ENCODE results near the gene PHACTR1. TPM values are rescaled to one million over a fixed set of nuclear protein-coding genes. Genes with fewer than 3 reads are reported as not detected.

The PHACTR1 gene
- total RNA-seq, 1 donor from 2014 or later = 28.1 TPM

DNA sequence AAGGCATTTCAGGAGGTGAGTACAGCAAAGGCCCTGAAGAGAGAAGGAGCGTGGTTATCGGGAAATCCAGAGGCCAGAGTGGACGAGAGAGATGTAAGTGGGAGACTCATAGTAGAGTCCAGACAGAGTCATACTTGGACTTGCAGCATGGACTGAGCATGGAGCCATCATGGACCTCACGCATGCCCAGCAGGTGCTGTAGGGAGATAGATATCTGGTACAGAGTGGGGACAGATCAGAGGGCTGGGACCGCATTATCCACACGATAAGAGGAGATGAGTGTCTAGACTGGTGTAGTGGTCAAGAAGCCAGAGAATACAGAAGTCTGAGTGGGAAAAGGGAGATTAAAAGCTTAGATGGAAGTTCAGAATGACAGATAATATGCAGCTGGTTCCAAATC lies 484.8 kb downstream of the PHACTR1 start:
- FAIRE-seq (no peak), DNase-seq (ENCODE audit: low spot score in 2 of 2) (no peak)

DNA sequence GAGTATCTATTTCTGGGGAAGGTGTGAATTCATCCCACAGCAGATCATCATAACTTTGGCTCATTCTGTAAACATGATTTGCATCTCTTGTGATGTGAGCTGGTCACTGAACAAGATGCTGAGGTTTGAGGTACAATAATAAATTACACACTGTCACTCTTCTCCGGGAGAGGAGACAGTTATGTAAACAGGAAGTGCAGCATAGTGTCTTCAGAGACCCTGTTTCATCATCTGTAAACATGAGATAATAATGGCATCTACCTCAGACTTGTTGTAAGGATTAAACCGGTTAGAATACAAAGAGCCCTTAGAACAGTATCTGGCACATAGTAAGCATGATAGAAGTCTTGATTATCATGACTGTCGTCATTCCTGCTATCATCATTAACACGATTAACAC lies 486.6 kb downstream of the PHACTR1 start:
- no peak for DNase-seq (ENCODE audit: low spot score in 2 of 2)
- no peak for FAIRE-seq

DNA sequence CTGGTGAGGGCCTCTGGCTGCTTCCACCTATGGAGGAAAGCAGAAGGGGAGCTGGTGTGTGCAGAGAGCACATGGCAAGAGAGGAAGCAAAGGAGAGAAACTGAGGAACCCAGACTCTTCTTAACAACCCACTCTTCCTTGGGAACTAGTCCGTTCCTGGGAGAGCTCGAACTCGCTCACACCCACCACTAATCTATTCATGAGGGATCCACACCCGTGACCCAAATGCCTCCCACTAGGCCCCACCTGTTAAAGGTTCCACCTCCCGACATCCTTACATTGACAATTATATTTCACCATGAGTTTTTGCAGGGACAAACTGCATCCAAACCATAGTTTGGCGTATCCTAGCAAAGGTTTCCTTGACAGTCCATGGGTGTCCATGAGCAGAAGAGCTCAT lies 488.5 kb downstream of the PHACTR1 start:
- FAIRE-seq (no peak), DNase-seq (ENCODE audit: low spot score in 2 of 2) (no peak)

DNA sequence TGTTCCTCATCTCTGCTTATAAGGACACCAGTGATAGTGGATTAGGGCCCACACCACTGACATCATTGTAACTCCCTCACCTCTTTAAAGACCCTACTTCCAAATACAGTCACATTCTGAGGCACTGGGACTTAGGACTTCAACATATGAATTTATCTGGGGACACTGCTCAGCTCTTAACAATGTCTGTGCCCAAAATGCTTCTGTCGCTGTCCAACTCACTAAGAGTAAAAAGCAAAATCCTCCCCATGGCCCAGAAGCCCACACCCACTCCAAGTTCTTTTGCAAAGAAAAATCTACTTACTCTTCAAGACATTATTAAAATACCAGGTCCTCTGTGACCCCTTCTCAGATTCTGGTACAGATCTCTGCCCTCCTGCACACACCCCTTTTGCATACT lies 495.5 kb downstream of the PHACTR1 start:
- DNase-seq (ENCODE audit: low spot score in 2 of 2) (no peak), FAIRE-seq (no peak)

DNA sequence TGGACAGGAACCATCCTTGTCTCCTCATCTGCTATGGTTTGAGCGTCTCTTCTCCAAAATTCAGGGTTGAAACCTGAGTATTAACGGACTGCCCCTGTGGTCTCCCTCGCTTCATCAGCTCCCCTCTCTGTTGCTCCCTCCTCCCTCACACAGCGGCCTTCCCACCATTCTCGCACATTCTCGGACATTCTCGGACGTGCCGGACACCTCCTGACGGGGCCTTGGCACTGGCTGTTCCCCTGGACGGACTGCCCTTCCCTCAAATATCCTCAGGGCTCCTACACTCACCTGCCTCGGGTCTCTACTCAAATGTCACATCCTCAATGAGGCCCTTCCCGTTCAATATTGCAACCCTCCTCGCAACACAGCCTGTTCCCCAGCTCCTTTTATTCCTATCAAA lies 496.0 kb downstream of the PHACTR1 start:
- no peak for FAIRE-seq
- DNase-seq (ENCODE audit: low spot score in 2 of 2) = no peak

DNA sequence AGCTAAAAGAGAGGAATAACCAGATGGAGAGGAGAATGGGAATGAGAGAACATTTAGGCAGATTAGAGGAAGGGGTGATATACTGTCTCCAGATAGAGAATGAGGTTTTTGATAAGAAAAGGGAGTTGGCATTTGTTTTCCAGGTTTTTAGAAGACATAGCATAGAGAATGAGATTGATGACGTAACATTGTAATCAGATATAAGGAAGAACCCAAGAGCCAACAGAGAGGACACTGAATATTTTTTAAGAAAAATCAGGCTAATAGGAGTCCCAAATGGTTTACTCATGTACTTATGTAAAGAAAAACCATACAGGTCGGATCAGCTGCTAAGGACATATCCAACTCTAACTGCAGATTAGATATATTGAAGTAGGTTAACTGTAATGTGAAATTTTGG lies 498.8 kb downstream of the PHACTR1 start:
- FAIRE-seq (no peak), DNase-seq (ENCODE audit: low spot score in 2 of 2) (no peak)

DNA sequence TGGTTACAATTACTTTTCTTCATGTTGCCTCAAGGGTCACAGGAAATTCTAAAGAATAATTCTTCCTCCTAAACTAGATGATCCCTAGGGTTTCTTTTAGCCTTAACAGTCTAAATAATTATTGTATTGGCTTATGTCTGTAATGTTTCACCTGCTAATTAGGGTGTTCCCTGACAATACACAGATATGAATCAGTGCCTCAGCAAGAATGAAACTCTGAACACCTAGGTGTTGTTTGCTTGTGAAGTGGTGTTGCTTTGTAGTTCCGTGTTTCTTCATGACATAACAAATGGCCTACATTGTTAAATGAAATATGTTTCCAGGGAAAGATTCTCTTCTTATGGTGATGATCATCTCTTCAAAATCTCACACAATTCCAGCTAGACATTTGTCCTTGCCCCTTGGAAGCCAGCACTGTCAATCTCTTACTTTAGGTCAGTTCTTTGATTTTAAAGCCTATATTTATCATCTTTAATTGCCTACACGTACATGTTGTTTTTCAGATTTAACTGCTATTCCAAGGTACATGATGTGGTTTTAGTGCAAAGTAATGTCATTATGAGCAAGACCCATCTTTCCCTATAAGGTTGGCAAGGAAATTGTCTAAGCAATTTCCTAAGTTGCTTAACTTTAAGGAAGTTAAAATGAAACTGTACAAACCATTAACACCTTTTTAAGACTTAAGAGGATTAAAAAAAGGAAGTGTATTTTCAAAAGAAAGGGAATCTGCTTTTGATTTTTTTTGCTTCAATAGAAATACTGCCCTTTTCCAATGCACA lies 499.9 kb downstream of the PHACTR1 start:
- no peak for DNase-seq (ENCODE audit: low spot score in 2 of 2)
- FAIRE-seq = no peak

DNA sequence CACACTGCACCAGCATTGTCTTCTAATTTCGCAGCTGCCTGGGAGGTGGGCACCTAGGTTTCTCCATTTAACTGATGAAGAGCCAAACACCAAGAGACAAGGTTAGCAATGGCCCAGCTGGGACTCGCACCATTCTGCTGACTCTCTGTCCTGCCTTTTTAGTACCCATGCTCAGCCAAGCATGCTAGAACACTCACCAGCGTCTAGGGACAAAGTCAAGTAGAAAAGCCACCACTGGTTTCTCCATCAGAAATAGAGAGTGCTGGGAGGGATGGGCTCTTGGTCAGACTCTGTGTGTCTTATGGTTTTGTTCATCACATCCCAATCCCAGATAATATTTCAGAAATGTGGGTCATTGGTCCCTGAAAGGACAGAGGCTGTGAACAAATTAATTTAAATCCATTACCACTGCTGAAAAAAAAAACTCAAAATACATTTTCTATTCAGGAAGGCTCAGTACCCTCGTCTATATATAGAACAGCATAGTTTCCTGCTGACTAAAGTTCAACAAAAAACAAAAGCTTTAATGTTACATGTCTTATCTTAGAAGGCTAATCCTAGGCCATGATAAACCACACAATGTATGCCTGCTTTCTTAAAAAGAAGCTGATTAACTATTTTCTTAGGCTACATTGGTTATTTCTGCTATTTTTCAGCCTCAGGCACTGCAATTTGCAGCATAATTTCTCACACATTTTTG lies 500.8 kb downstream of the PHACTR1 start:
- DNase-seq (ENCODE audit: low spot score in 2 of 2) (no peak), FAIRE-seq (no peak)

DNA sequence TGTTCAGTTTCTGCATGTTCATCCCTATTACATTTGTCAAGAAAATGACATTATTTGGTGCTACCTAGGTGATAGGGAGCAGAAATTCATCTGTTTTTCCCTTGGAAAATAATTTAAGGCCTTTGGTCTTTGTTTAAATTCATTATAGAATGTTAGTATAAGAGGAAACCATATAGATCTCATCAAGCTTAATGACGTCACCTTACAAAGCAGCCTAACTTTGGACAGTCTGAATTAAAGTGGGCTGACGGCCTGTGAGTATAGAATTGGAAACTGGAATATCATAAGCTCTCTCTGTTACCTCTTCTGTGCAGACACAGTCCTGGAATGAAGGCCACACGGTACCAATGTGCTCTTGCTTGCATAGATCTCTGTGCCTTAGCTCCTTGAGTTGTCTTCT lies 503.7 kb downstream of the PHACTR1 start:
- FAIRE-seq (no peak), DNase-seq (ENCODE audit: low spot score in 2 of 2) (no peak)

DNA sequence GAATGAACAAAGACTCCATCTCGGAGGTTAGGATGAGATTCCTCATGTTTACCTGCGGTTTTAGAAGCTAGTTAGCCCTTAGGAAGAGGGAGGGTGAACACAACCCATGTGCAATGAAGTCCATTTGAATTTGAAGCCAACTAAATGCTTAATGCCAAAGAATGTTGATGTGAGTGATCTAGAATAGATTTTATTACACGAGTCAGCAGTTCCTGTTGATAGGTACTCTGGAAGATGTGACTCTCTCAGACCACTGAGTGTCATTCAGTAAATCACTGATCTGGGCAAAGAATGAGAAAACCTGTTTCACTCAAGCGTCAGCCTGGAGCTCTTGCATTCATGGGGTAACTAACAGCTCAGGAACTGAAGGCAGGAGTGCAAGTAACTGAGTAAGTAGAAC lies 505.5 kb downstream of the PHACTR1 start:
- FAIRE-seq (no peak), DNase-seq (ENCODE audit: low spot score in 2 of 2) (no peak)

DNA sequence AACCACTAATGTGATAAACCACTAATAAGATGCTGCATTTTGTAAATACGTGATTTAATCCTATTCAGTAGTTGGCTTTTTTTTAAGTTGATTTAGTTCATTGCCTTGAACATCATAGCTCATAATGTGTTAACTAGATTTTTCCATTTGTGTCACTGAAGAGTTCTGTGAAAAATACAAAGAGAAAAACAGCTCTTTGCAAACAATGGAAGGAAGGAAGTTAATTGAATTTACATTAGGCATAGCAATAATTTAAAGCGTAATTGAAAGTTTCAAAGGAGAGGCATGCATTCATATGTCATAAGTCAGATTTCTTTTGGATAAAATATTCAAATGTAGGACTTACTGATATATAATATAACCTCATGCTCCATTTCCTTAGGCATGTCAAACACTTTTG lies 509.5 kb downstream of the PHACTR1 start:
- DNase-seq (ENCODE audit: low spot score in 2 of 2) (no peak), FAIRE-seq (no peak)

DNA sequence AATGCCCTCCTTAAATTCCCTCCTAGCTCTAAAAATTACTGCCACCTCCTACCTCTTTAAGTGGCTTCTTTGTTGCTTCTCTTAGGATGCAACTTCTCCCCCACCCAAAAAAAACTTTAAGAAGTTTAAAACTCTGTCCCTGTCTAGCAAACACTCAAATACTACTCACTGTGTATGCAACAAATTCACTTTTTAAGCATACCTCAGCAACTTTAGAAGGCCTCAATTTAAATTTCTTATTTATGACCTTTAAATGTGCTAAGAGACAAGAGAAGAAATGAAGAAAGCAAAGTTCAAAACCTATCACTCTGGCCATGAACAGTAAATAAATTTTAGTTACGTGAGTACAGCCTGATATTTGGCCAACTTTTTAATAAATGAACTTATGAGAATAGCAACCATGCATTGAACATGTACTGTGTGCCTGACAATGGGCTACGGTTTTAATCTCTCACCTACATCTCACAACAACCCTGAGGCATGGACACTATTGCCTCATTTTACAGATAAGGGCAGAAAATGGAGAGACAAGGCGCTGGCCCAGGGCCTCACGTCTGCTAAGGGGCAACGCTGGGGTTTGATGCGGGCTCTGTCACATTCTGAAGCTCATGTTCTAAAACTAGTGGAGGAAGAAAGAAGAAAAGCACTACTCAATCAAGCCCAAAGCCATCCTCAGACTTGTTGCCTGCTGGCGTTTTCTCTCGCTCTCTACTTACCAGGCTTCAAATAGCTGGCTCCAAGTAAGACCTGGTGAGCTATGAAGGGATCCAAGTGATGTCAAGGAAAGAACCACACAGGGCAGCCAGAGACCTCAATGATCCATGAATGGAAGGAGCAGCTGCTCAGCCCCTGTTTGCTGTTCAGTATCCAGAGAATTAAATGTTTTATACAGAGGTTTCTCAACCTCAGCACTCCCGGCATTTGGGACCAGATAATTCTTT lies 512.0 kb downstream of the PHACTR1 start:
- DNase-seq (ENCODE audit: low spot score in 2 of 2) (no peak), FAIRE-seq (no peak)

DNA sequence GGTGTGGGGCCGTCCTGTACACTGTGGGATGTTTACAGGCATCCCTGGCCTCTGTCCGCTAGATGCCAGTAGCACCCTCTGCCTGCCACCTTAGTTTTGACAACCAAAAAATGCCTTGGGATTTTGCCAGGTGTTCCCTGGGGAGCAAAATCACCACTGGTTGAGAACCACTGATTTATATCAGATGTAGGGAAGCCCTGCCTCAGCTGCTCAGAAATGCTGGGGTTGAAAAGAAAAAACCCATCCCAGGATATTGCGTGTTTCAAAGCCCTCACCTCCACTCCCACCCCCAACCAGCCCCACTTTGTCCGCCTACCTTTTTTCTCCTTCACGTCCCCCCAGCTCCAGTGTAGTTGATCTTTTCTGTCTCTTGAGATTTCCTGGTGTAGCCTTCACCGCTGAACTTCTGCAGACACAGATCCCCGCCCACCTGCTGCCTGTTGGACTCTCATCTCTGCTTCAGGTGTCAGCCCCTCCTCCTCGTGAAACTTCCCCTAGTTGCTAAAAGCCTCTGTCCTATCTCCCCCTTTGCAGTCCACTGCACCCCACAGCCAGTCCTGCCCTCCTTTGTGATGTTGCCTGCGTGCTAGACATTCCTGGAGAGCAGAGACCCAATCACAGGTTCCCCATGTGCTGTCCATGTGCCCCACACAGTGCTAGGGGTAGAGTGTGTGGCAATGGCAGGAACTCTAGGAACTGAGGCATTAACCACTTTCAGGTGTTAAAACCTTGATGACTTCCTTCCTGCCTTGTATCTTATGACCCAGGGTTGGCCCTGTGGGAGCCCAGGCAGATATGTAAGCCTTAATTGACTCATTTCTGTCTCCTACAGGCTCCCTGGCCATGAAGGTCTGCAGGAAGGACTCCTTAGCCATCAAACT lies 512.9 kb downstream of the PHACTR1 start:
- no peak for DNase-seq (ENCODE audit: low spot score in 2 of 2)
- FAIRE-seq = no peak

DNA sequence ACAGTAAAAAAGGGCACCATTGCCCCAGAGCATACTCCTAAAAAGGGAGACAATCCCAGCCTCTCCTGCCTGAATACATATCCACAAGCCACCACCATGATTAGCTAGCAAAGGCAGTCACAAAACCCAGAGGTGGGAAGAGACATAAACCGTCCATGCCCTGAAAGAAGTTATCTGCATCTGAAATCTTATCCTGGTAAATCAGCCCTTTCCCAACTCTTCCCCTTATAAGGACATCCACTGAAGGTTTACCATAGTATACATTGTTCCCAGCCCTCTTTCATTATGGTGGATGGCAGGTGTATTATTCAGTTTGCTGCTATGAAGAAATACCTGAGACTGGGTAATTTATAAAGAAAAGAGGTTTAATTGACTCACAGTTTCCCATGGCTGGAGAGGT lies 516.5 kb downstream of the PHACTR1 start:
- no peak for FAIRE-seq
- DNase-seq (ENCODE audit: low spot score in 2 of 2) = no peak

DNA sequence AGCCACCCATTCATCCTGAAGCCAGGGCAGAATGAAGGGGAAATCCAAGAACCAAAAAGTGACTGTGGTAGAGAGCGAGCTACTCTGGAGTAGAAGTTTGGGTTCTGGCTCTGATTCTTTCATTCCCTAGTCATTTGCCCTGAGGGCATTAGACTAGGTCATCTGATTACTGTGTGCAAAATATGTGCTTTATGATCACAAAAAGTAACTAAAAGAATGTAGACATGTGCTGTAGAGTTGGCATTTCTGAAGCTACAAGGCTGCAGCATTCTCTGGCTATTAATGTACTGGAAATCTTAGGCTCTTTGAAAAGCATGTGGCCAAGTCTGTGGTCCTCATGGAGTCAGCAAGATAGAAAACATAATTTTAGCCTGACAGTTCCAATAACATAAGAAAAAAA lies 517.6 kb downstream of the PHACTR1 start:
- DNase-seq (ENCODE audit: low spot score in 2 of 2) (no peak), FAIRE-seq (no peak)

DNA sequence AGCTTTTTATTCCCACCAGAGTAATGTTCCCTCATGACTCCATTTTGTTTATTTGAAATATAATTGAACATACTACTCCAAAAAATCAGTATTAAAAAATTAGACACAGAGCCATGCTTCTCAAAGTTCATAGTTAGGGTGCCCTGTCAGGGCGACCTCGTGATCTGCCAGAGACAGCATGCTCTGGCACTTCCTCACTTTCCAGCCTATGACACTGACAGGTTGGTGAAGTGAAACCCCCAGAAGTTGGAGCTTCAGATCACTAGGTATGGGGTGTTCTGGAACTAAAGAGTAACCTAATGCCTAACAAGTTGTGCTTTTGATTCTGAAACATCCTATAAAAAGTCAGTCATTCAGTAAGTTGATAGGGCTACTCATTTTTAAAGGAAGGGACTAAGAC lies 518.8 kb downstream of the PHACTR1 start:
- no peak for FAIRE-seq
- no peak for DNase-seq (ENCODE audit: low spot score in 2 of 2)

DNA sequence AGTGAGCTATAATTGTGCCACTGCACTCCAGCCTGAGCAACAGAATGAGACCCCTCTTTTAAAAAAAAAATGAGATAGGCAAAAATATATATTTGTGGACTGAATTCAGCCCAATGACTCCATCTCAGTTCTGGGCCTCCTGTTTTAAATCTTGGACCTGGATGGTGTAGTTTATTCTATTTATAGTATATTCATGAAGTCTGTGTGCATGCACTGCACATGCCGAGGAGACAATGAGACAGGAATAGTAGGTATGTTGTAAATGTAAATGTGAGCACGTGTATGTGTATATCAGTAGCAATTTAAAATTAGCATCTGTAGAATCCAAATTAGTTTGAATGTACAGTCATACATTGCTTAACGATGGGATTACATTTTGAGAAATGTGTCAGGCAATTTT lies 520.8 kb downstream of the PHACTR1 start:
- FAIRE-seq (no peak), DNase-seq (ENCODE audit: low spot score in 2 of 2) (no peak)

DNA sequence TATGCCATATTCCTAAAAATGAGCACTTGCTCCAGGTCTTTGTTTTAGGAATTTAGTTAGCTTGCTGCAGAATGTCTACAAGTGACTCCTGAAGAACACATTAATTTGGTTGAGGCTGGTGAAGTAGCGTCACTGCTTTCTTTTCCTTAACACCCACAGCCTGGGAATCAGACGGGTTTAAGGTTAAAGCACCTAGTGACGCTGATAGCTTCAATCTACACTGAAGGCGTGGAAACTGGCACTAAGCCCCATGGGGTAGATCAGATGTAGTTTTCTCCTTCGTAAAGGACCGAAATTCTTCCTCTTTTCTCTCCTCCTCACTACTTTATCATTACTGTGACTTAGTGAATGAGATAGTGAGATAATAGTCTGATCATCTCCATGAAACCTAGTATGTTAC lies 521.5 kb downstream of the PHACTR1 start:
- FAIRE-seq = no peak
- no peak for DNase-seq (ENCODE audit: low spot score in 2 of 2)

DNA sequence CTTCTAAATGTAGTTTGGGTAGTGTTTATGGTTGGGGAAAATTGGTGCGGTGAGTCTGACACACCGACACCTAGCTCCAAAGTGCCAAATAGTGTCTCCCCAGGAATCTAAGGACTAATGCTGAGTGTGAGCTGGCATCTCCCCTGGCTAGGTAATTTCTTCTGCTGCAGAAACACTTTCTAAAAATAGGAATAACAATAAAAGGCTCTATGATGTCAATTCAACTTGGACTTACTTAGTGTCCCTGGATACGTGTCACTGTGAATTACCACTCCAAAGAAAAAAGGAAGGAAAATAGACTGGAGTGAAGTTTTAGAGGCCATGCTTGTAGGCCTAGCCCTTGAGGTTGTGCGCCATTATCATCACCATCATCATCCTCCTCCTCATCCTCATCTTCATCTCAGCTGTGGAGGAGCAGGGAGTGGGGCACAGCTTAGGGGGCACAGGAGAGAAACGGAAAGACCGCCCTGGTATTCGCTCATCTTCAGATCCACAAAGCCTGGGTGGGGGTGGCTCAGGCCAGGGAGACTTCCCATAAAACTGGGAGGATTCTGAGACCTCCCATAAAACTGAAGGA lies 522.2 kb downstream of the PHACTR1 start:
- no peak for DNase-seq (ENCODE audit: low spot score in 2 of 2)
- no peak for FAIRE-seq
